Measurements from ENCODE around the gene GOLGA6L1. TPM values are rescaled to one million over a fixed set of nuclear protein-coding genes. Genes with fewer than 3 reads are reported as not detected.
"Not testable (repeated sequence)": the region's sequence is repeated elsewhere in the genome, so short reads cannot be mapped to it uniquely, and the experiment has no call there.

GOLGA6L1 gene
- polyA plus RNA-seq (ENCODE audit: insufficient read length in 4 of 4): not detected

GRCh38 chr15:23136722-23137121, at the start of gene GOLGA6L1:
Gene GOLGA6L1 (minus strand): TSS chr15:23136822. CDS start chr15:23136731, 91 bp downstream.
- not testable (repeated sequence) for DNase-seq (ENCODE audit: low read depth in 4 of 4, low spot score in 2 of 4)

GRCh38 chr15:23181201-23181600, 44.6 kb upstream of the GOLGA6L1 start:
- not testable (repeated sequence) for DNase-seq (ENCODE audit: low read depth in 4 of 4, low spot score in 2 of 4)

- DNase-seq (ENCODE audit: low read depth in 4 of 4, low spot score in 2 of 4): not testable (repeated sequence)
Observed at GRCh38 chr15:23180547-23180927, 43.9 kb upstream of the GOLGA6L1 start.

GRCh38 chr15:23179768-23180546, 43.3 kb upstream of the GOLGA6L1 start:
- peak in 1 of 4 donors; percentile 0 for DNase-seq (ENCODE audit: low read depth in 4 of 4, low spot score in 2 of 4)

GRCh38 chr15:23176683-23177082, 40.1 kb upstream of the GOLGA6L1 start:
- DNase-seq (ENCODE audit: low read depth in 4 of 4, low spot score in 2 of 4): not testable (repeated sequence)

- not testable (repeated sequence) for DNase-seq (ENCODE audit: low read depth in 4 of 4, low spot score in 2 of 4)
Observed at GRCh38 chr15:23175606-23176005, 39.0 kb upstream of the GOLGA6L1 start.

GRCh38 chr15:23174609-23175140, 38.1 kb upstream of the GOLGA6L1 start:
- DNase-seq (ENCODE audit: low read depth in 4 of 4, low spot score in 2 of 4): not testable (repeated sequence)

- not testable (repeated sequence) for DNase-seq (ENCODE audit: low read depth in 4 of 4, low spot score in 2 of 4)
Observed at GRCh38 chr15:23132787-23133186, 3.8 kb downstream of the GOLGA6L1 start.

GRCh38 chr15:23118208-23118607, 18.4 kb downstream of the GOLGA6L1 start:
- no peak for DNase-seq (ENCODE audit: low read depth in 4 of 4, low spot score in 2 of 4)

GRCh38 chr15:23095796-23096195, 40.8 kb downstream of the GOLGA6L1 start:
- no peak for DNase-seq (ENCODE audit: low read depth in 4 of 4, low spot score in 2 of 4)

- DNase-seq (ENCODE audit: low read depth in 4 of 4, low spot score in 2 of 4): no peak
Observed at GRCh38 chr15:23083115-23083514, 53.5 kb downstream of the GOLGA6L1 start.

GRCh38 chr15:23081996-23082737, 54.5 kb downstream of the GOLGA6L1 start:
- DNase-seq (ENCODE audit: low read depth in 4 of 4, low spot score in 2 of 4): not testable (repeated sequence)

- no peak for DNase-seq (ENCODE audit: low read depth in 4 of 4, low spot score in 2 of 4)
Observed at GRCh38 chr15:23081271-23081670, 55.4 kb downstream of the GOLGA6L1 start.

- DNase-seq (ENCODE audit: low read depth in 4 of 4, low spot score in 2 of 4): no peak
Observed at GRCh38 chr15:23079766-23080165, 56.9 kb downstream of the GOLGA6L1 start.

Other genes starting within 250 kb of the GOLGA6L1 start
- gene CYFIP1, start 156.5 kb downstream of the GOLGA6L1 start, polyA plus RNA-seq (ENCODE audit: insufficient read length in 4 of 4): 100 to 1,000 TPM in 2 of 4 donors, 10 to 100 TPM in 2; 89.0 to 106 (median 96.2) TPM
- gene TUBGCP5, start 97.3 kb downstream of the GOLGA6L1 start, polyA plus RNA-seq (ENCODE audit: insufficient read length in 4 of 4): 10 to 100 TPM; 20.3 to 35.2 (median 28.5) TPM
- not detected for gene GOLGA6L26, start 197.4 kb upstream of the GOLGA6L1 start, polyA plus RNA-seq (ENCODE audit: insufficient read length in 4 of 4)
- gene GOLGA8S, start 217.9 kb upstream of the GOLGA6L1 start, polyA plus RNA-seq (ENCODE audit: insufficient read length in 4 of 4): 1 to 10 TPM in 2 of 4 donors, under 1 TPM in 2; 0.41 to 2.0 (median 1.1) TPM

Data from left renal cortex interstitium (tissue), 4 donors.